NB4 (cell line): ENCODE data around the gene DBX2.

ENCODE experiments used
- MYC ChIP-seq: IDR thresholded peaks from 2 replicates; pipeline ENCODE4 v1.6.1; 2011; ENCODE audit warnings: low read depth, low read length
- POLR2A ChIP-seq: IDR thresholded peaks from 2 replicates; pipeline ENCODE4 v1.6.1; 2011; ENCODE audit warnings: mild to moderate bottlenecking; ENCODE audit not compliant: insufficient read length; ENCODE audit errors: extremely low read depth
- TF ChIP-seq, protein P1 (sequence below): IDR thresholded peaks from one replicate; pipeline ENCODE4 v1.5.1; 2012; ENCODE audit warnings: low read depth, low read length
- TF ChIP-seq, protein P2 (sequence below): IDR thresholded peaks from 2 replicates; pipeline ENCODE4 v1.6.1; 2011; ENCODE audit warnings: low read depth, low read length

DNA sequence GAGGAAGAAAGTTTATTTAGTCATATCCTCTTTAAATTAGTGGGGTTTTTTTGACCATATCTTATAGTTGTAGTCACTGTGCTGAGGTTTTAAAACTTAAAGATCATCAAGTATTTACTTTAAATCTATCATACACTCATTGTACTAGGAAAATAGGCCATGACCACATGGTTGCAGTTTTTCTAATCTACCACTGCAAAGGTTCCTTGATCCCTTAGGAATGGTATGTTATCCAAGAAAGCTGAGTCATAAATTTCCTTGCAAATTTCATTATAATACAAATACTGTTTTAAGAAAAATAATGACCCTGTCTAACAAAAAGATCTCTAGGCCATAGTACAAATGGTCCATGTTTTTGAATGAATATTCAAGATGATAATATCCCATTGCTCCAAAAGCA, 74.7 kb downstream of the DBX2 start:
- TF ChIP-seq, protein P1, sequence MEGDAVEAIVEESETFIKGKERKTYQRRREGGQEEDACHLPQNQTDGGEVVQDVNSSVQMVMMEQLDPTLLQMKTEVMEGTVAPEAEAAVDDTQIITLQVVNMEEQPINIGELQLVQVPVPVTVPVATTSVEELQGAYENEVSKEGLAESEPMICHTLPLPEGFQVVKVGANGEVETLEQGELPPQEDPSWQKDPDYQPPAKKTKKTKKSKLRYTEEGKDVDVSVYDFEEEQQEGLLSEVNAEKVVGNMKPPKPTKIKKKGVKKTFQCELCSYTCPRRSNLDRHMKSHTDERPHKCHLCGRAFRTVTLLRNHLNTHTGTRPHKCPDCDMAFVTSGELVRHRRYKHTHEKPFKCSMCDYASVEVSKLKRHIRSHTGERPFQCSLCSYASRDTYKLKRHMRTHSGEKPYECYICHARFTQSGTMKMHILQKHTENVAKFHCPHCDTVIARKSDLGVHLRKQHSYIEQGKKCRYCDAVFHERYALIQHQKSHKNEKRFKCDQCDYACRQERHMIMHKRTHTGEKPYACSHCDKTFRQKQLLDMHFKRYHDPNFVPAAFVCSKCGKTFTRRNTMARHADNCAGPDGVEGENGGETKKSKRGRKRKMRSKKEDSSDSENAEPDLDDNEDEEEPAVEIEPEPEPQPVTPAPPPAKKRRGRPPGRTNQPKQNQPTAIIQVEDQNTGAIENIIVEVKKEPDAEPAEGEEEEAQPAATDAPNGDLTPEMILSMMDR: no peak
- no peak for TF ChIP-seq POLR2A
- TF ChIP-seq, protein P2, sequence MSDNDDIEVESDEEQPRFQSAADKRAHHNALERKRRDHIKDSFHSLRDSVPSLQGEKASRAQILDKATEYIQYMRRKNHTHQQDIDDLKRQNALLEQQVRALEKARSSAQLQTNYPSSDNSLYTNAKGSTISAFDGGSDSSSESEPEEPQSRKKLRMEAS: no peak
- no peak for TF ChIP-seq MYC
